Measurements from ENCODE around the gene RAB20. TPM values are rescaled to one million over a fixed set of nuclear protein-coding genes. Genes with fewer than 3 reads are reported as not detected.

RAB20 gene
- total RNA-seq, 1 experiment from 2014 or later, result 10.6 TPM

GRCh38 chr13:110581506-110582185 is 20.1 kb upstream of the RAB20 start:
- Histone ChIP-seq H3K36me3 (ENCODE audit: control insufficient read depth in 1 of 2, insufficient read depth in 2 of 2, low read length in 2 of 2) (no peaks in the 10 kb centered on the region), H4K20me1 (ENCODE audit: insufficient read depth) (no peaks in the 10 kb centered on the region), H3K4me2 (ENCODE audit: low read length) (no peak overlapping the region), H2AFZ (ENCODE audit: low read depth, low read length, poor library complexity, severe bottlenecking) (no peak overlapping the region), H3K4me1 (ENCODE audit: control insufficient read depth in 1 of 2, insufficient read depth in 2 of 2, low read length in 2 of 2) (no peaks in the 10 kb centered on the region), H3K9me2 (ENCODE audit: insufficient read depth) (no peaks in the 10 kb centered on the region), H3K79me2 (ENCODE audit: insufficient read depth, low read length) (no peaks in the 10 kb centered on the region), H3K4me3 (replicated peaks in 1 of 2; ENCODE audit: low read depth in 1 of 2, low read length in 2 of 2) (no peak overlapping the region), H3K9me3 (ENCODE audit: control insufficient read depth in 1 of 2, insufficient read depth in 1 of 2, low read depth in 1 of 2, low read length in 2 of 2) (no peaks in the 10 kb centered on the region), H3K27ac (ENCODE audit: low read depth, low read length) (no peak overlapping the region), H3K27me3 (ENCODE audit: insufficient read depth, low read length) (no peaks in the 10 kb centered on the region), H3K9ac (ENCODE audit: low read length) (no peak overlapping the region)
- ChIA-PET CTCF (no interaction called here), POLR2A (no interaction called here), RAD21 (ENCODE audit: low non-redundant PET in 1 of 2, low total read pairs in 2 of 2, uncharacterized antibody in 2 of 2, unreplicated experiment in 2 of 2) (no interaction called here)
- no peak for ATAC-seq
- intact Hi-C loops (cut with micrococcal nuclease), result no loop called here
- no peak for TF ChIP-seq ELF1 (IDR thresholded peaks at IDR 0.05; ENCODE audit: borderline replicate concordance, low read depth)
- no peak for TF ChIP-seq SP1 (IDR thresholded peaks at IDR 0.05; ENCODE audit: low read depth)
- no peak for TF ChIP-seq YY1 (IDR thresholded peaks at IDR 0.05; ENCODE audit: extremely low read depth, insufficient replicate concordance, low read depth, low read length)
- no peak for TF ChIP-seq TCF7L2 (IDR thresholded peaks at IDR 0.05; ENCODE audit: borderline replicate concordance, extremely low read depth, insufficient read depth, insufficient read length)
- TF ChIP-seq CTCF (IDR thresholded peaks at IDR 0.05 in 2 of 3, conservative IDR thresholded peaks at IDR 0.05 in 1 of 3; ENCODE audit: borderline replicate concordance in 1 of 3, insufficient read depth in 1 of 3, low read depth in 2 of 3, low read length in 2 of 3), result no peak
- TF ChIP-seq EGR1 (IDR thresholded peaks at IDR 0.05; ENCODE audit: low read depth), result no peak
- TF ChIP-seq POLR2A (IDR thresholded peaks at IDR 0.05; ENCODE audit: borderline replicate concordance, extremely low read depth, insufficient read depth, insufficient read length), result no peak
- no peak for TF ChIP-seq ATF3 (IDR thresholded peaks at IDR 0.05)
- TF ChIP-seq RAD21 (IDR thresholded peaks at IDR 0.05; ENCODE audit: low read depth), result no peak
- no peak for TF ChIP-seq FOSL1 (IDR thresholded peaks at IDR 0.05; ENCODE audit: low read depth)
- no TSS peak for BruUV-seq (replicated peaks)
- DNase-seq (ENCODE audit: low read depth, low spot score), result no peak

Data from HCT116 (cell line).